Activated CD4-positive, alpha-beta T cell treated with anti-CD3 and anti-CD28 coated beads, Interleukin-2, amount 50 U/mL, for 16 hours (primary cell): ENCODE measurements around the gene ALG6.
A peak's percentile ranks its signal among the peaks of the same experiment; 100 is the strongest.
"Not testable (repeated sequence)": the region's sequence is repeated elsewhere in the genome, so short reads cannot be mapped to it uniquely, and the experiment has no call there.

Source experiments
- DNase-seq: peaks from one replicate; pipeline ENCODE4 v3.0.0-alpha.2; 2020

Gene ALG6

GRCh38 chr1:63418101-63418500 is 50.7 kb downstream of the ALG6 start:
- DNase-seq = no peak

GRCh38 chr1:63420746-63421145 is 53.3 kb downstream of the ALG6 start:
- not testable (repeated sequence) for DNase-seq

- DNase-seq = no peak
These were observed 56.2 kb downstream of the ALG6 start for GRCh38 chr1:63423649-63424048.

GRCh38 chr1:63428815-63429214 is 61.4 kb downstream of the ALG6 start:
- no peak for DNase-seq

- DNase-seq = no peak
These were observed 61.9 kb downstream of the ALG6 start for GRCh38 chr1:63429281-63429680.

- no peak for DNase-seq
These were observed 67.7 kb downstream of the ALG6 start for GRCh38 chr1:63435161-63435560.

- no peak for DNase-seq
These were observed 74.7 kb downstream of the ALG6 start for GRCh38 chr1:63442141-63442475.

- DNase-seq = no peak
These were observed 81.4 kb downstream of the ALG6 start for GRCh38 chr1:63448731-63449246.

- DNase-seq = no peak
These were observed 83.0 kb downstream of the ALG6 start for GRCh38 chr1:63450416-63450815.

GRCh38 chr1:63453232-63453631 is 85.8 kb downstream of the ALG6 start:
- no peak for DNase-seq

GRCh38 chr1:63454269-63454668 is 86.8 kb downstream of the ALG6 start:
- DNase-seq = no peak

- DNase-seq = no peak
These were observed 91.3 kb downstream of the ALG6 start for GRCh38 chr1:63458750-63459149.

- no peak for DNase-seq
These were observed 94.3 kb downstream of the ALG6 start for GRCh38 chr1:63461661-63462230.

GRCh38 chr1:63463248-63463647 is 95.8 kb downstream of the ALG6 start:
- peak; percentile 26 for DNase-seq

- DNase-seq = no peak
These were observed 98.8 kb downstream of the ALG6 start for GRCh38 chr1:63466181-63466580.

- no peak for DNase-seq
These were observed 99.3 kb downstream of the ALG6 start for GRCh38 chr1:63466759-63467158.

- DNase-seq = not testable (repeated sequence)
These were observed 101.3 kb downstream of the ALG6 start for GRCh38 chr1:63468683-63469082.

- no peak for DNase-seq
These were observed 108.3 kb downstream of the ALG6 start for GRCh38 chr1:63475761-63476160.

GRCh38 chr1:63480057-63480456 is 112.6 kb downstream of the ALG6 start:
- DNase-seq = no peak

GRCh38 chr1:63486629-63487028 is 119.2 kb downstream of the ALG6 start:
- DNase-seq = no peak

- DNase-seq = no peak
These were observed 120.1 kb downstream of the ALG6 start for GRCh38 chr1:63487336-63488065.
